HL-60 (cell line): ENCODE measurements around the gene HIPK2.

Experiments used
- GABPA ChIP-seq: IDR thresholded peaks from 2 replicates; pipeline ENCODE4 v1.6.1; 2012; ENCODE audit warnings: low read depth
- POLR2AphosphoS5 ChIP-seq: IDR thresholded peaks from 2 replicates; pipeline ENCODE4 v1.6.1; 2012; ENCODE audit warnings: low read depth
- SPI1 ChIP-seq: IDR thresholded peaks from 2 replicates; pipeline ENCODE4 v1.6.1; 2012; ENCODE audit warnings: low read depth, mild to moderate bottlenecking, borderline replicate concordance
- TF ChIP-seq, protein P1 (sequence below): IDR thresholded peaks from one replicate; pipeline ENCODE4 v1.5.1; 2011; ENCODE audit warnings: low read length, control low read depth, inconsistent platforms; ENCODE audit not compliant: insufficient read depth
- TF ChIP-seq, protein P2 (sequence below): IDR thresholded peaks from 2 replicates; pipeline ENCODE4 v1.6.1; 2012; ENCODE audit warnings: low read depth; ENCODE audit not compliant: insufficient replicate concordance

DNA sequence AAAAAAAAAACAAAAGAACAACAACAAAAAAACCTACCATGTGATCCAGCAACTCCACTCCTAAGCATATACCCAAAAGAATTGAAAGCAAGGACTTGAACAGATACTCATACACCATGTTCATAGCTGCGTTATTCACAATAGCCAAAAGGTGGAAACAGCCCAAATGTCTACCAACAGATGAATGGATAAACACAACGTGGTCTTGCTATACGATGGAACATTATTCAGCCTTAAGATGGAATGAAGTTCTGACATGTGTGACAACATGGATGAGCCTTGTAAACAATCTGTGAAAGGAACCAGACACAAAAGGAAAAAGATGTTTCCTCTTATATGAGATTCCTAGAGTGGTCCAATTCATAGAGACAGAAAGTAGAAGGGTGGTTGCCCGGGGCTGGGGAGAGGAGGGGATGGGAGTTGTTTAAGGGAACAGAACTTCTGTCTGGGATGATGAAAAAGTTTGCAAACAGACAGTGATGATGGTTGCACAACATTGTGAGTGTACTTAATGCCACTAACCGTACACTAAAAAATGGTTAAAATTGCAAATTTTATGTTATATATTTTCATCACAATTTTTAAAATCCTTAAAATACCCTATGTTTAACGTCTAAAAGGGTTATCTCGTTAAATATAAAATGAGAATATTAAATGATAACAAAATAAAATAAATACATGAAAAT is 242.7 kb downstream of the HIPK2 start:
- TF ChIP-seq POLR2AphosphoS5 (no peak), GABPA (no peak), SPI1 (no peak)
- TF ChIP-seq, protein P1, sequence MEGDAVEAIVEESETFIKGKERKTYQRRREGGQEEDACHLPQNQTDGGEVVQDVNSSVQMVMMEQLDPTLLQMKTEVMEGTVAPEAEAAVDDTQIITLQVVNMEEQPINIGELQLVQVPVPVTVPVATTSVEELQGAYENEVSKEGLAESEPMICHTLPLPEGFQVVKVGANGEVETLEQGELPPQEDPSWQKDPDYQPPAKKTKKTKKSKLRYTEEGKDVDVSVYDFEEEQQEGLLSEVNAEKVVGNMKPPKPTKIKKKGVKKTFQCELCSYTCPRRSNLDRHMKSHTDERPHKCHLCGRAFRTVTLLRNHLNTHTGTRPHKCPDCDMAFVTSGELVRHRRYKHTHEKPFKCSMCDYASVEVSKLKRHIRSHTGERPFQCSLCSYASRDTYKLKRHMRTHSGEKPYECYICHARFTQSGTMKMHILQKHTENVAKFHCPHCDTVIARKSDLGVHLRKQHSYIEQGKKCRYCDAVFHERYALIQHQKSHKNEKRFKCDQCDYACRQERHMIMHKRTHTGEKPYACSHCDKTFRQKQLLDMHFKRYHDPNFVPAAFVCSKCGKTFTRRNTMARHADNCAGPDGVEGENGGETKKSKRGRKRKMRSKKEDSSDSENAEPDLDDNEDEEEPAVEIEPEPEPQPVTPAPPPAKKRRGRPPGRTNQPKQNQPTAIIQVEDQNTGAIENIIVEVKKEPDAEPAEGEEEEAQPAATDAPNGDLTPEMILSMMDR, result no peak
- TF ChIP-seq, protein P2, sequence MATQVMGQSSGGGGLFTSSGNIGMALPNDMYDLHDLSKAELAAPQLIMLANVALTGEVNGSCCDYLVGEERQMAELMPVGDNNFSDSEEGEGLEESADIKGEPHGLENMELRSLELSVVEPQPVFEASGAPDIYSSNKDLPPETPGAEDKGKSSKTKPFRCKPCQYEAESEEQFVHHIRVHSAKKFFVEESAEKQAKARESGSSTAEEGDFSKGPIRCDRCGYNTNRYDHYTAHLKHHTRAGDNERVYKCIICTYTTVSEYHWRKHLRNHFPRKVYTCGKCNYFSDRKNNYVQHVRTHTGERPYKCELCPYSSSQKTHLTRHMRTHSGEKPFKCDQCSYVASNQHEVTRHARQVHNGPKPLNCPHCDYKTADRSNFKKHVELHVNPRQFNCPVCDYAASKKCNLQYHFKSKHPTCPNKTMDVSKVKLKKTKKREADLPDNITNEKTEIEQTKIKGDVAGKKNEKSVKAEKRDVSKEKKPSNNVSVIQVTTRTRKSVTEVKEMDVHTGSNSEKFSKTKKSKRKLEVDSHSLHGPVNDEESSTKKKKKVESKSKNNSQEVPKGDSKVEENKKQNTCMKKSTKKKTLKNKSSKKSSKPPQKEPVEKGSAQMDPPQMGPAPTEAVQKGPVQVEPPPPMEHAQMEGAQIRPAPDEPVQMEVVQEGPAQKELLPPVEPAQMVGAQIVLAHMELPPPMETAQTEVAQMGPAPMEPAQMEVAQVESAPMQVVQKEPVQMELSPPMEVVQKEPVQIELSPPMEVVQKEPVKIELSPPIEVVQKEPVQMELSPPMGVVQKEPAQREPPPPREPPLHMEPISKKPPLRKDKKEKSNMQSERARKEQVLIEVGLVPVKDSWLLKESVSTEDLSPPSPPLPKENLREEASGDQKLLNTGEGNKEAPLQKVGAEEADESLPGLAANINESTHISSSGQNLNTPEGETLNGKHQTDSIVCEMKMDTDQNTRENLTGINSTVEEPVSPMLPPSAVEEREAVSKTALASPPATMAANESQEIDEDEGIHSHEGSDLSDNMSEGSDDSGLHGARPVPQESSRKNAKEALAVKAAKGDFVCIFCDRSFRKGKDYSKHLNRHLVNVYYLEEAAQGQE, result no peak
